ENCODE results near the gene PLA2G10.

The PLA2G10 gene

GRCh38 chr16:14667347-14668266 is 26.5 kb downstream of the PLA2G10 start:
- TF ChIP-seq ZFX (IDR thresholded peaks at IDR 0.05) (no peak), CTCF (conservative IDR thresholded peaks at IDR 0.05) (no peak)
- no peak overlapping the region for H3K27ac ChIP-seq

GRCh38 chr16:14658063-14658462 is 36.0 kb downstream of the PLA2G10 start:
- TF ChIP-seq CTCF (conservative IDR thresholded peaks at IDR 0.05) (no peak), ZFX (IDR thresholded peaks at IDR 0.05) (no peak)
- H3K27ac ChIP-seq, result peak overlapping the region; percentile 83

DNA sequence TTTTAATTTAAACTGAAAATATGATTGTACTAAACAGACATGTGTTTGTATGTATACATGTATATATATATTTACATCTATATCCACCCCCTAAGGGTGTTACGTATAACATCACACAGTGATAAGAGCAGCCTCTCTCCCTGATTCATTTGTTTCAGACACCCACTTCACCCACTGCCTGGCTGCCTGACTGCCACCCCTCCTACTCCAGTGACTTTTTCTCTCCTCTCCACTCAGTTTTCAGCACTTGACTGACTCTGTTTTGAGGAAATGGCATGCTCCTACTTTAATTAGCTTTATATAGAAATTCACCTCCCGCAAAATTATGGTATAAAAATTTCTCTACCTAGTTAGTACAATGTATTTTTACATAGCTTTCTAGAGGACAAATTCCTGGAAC is 41.4 kb downstream of the PLA2G10 start:
- H3K27ac ChIP-seq, result no peak overlapping the region
- TF ChIP-seq CTCF (conservative IDR thresholded peaks at IDR 0.05) (no peak), ZFX (IDR thresholded peaks at IDR 0.05) (no peak)

- H3K27ac ChIP-seq, result no peak overlapping the region
- no peak for TF ChIP-seq ZFX (IDR thresholded peaks at IDR 0.05)
- TF ChIP-seq CTCF (conservative IDR thresholded peaks at IDR 0.05), result no peak
Observed at GRCh38 chr16:14650629-14651028, 43.5 kb downstream of the PLA2G10 start.

DNA sequence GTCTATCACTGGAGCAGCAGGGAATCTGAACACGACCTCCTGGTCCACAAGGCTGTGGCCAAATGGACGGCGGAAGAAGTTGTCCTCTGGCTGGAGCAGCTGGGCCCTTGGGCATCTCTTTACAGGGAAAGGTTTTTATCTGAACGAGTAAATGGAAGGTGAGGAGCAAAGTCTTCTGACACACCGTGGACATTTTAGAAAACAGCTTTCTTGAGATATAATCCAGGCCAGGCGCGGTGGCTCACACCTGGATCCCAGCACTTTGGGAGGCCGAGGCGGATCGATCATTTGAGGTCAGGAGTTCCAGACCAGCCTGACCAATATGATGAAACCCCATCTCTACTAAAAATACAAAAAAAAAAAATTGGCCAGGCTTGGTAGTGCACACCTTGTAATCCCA is 44.3 kb downstream of the PLA2G10 start:
- no peak overlapping the region for H3K27ac ChIP-seq
- no peak for TF ChIP-seq ZFX (IDR thresholded peaks at IDR 0.05)
- TF ChIP-seq CTCF (conservative IDR thresholded peaks at IDR 0.05), result no peak

- no peak overlapping the region for H3K27ac ChIP-seq
- TF ChIP-seq ZFX (IDR thresholded peaks at IDR 0.05) (no peak), CTCF (conservative IDR thresholded peaks at IDR 0.05) (no peak)
Observed at GRCh38 chr16:14641926-14642325, 52.2 kb downstream of the PLA2G10 start.

DNA sequence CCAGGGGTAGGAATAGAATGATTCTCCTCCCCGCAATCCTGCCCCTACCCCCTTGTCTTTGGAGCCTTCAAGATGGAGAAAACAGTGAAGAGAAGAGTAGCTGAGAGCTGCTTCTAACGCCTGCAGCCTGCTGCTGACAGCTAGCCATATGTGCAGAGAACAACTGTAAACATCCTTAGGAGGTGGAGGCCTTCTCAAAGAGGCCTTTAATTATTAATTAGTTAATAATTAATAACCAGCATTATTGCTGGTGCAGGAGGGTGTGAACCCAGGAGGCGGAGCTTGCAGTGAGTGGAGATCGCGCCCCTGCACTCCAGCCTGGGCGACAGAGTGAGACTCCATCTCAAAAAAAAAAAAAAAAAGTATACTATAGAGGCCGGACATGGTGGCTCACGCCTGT is 52.9 kb downstream of the PLA2G10 start:
- TF ChIP-seq CTCF (conservative IDR thresholded peaks at IDR 0.05) (no peak), ZFX (IDR thresholded peaks at IDR 0.05) (no peak)
- no peak overlapping the region for H3K27ac ChIP-seq

Data from C4-2B (cell line).